ENCODE results near the gene CDCP1. TPM values are rescaled to one million over a fixed set of nuclear protein-coding genes. Genes with fewer than 3 reads are reported as not detected.

CDCP1 gene
- total RNA-seq, 2 donors from 2014 or later, result 14.3 to 21.5 TPM

DNA sequence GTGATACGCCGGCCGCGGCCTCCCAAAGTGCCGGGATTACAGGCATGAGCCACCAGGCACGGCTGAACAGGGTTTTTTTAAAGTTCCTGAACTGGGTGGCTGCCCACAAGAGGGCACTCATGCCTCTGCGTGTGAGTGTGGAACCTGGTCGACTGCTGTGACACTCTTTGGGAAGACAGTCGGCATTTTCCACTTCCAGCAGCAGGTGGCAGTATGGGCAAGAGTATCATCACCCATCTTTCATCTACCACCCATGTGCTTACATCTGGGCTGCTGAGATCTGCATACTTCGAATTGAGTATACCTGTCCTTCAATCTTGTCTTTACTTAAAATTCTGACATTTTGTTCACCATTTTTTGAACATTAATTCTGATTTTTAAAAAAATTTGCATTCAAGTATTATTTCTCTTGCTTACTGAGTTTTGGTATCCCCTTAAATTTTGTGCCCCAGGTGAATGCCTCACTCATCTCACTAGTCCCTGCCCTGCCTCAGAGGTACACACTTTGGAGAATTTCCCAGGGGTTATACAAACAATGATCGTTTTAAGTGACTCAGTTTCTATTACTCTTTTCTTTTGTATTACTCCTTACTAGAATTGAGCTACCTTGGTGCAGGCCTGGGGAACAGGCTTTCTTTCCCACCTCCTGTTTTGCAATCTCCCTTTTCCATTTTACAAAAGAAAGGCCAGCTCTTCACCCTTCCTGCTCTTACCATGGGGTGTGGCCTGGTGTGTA lies 108.3 kb downstream of the CDCP1 start:
- no peak overlapping the region for H3K27ac ChIP-seq
- H3K36me3 ChIP-seq, result no peaks in the 10 kb centered on the region
- 1% methylated on average over 11 of the region's 11 CpGs for WGBS
- H3K27me3 ChIP-seq (replicated peaks; ENCODE audit: insufficient read depth), result no peaks in the 10 kb centered on the region
- intact Hi-C loops (cut with DNase I), result loop anchor here (5.0 kb wide), 3 partner anchors 61 to 619 kb away; partner anchors contain the start of genes EXOSC7, TMEM158 and ZDHHC3
- H3K4me3 ChIP-seq, result no peak overlapping the region
- no peak for TF ChIP-seq POLR2A (IDR thresholded peaks at IDR 0.05)
- TF ChIP-seq POLR2AphosphoS5 (IDR thresholded peaks at IDR 0.05), result peak; percentile 83
- TF ChIP-seq, protein P1, sequence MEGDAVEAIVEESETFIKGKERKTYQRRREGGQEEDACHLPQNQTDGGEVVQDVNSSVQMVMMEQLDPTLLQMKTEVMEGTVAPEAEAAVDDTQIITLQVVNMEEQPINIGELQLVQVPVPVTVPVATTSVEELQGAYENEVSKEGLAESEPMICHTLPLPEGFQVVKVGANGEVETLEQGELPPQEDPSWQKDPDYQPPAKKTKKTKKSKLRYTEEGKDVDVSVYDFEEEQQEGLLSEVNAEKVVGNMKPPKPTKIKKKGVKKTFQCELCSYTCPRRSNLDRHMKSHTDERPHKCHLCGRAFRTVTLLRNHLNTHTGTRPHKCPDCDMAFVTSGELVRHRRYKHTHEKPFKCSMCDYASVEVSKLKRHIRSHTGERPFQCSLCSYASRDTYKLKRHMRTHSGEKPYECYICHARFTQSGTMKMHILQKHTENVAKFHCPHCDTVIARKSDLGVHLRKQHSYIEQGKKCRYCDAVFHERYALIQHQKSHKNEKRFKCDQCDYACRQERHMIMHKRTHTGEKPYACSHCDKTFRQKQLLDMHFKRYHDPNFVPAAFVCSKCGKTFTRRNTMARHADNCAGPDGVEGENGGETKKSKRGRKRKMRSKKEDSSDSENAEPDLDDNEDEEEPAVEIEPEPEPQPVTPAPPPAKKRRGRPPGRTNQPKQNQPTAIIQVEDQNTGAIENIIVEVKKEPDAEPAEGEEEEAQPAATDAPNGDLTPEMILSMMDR (IDR thresholded peaks at IDR 0.05), result peak; percentile 82 to 99 (median 96)
- peak; percentile 94 for DNase-seq (ENCODE audit: low spot score)
- H3K4me1 ChIP-seq (replicated peaks), result no peaks in the 10 kb centered on the region
- H3K9me3 ChIP-seq, result no peaks in the 10 kb centered on the region

- peak overlapping the region; percentile 3 to 14 for H3K4me3 ChIP-seq
- no peak overlapping the region for H3K27ac ChIP-seq
- peak; percentile 12 for DNase-seq (ENCODE audit: low spot score)
- H3K4me1 ChIP-seq (replicated peaks), result no peaks in the 10 kb centered on the region
- H3K9me3 ChIP-seq, result no peaks in the 10 kb centered on the region
- H3K36me3 ChIP-seq, result no peaks in the 10 kb centered on the region
- WGBS, result 27% methylated on average over 64 of the region's 64 CpGs
- no peak for TF ChIP-seq POLR2A (IDR thresholded peaks at IDR 0.05)
- TF ChIP-seq, protein P1 (IDR thresholded peaks at IDR 0.05), result peak in 1 of 4 experiments; percentile 8
- intact Hi-C loops (cut with DNase I), result loop anchor here (5.0 kb wide), 3 partner anchors 58 to 622 kb away; partner anchors contain the start of genes EXOSC7, TMEM158 and ZDHHC3
- no peaks in the 10 kb centered on the region for H3K27me3 ChIP-seq (replicated peaks; ENCODE audit: insufficient read depth)
Measured at GRCh38 chr3:45035441-45036301, 110.5 kb downstream of the CDCP1 start.

DNA sequence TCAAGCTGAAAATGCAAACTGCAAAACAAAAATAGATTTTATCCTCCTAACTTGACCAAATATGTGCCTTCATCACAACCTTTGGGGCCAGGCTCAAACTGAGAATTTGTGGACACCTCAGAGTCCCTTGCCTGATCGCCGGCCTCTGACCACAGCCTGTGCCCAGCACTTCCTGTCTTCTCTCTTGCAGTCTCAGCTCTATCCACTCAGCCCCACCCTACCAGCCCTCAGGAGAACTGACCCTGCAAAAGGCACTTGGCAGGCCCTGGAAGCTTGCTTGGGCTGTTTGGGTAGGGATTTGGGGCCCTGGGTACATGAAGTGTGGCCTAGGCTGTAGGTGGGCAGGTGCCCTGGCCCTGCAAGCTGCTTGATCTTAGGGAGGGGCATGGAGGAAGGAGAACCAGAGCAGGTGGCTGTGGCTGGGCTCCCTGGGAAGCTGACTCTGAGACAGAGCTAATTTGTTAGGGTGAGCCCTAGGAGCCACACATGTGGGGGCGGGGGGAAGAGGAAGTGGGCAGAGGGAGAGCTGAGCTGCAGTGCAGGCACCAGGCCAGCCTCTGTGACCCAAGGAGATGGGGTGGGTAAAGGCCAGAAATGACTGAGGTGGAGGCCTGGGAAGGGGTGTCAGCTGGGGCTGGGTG lies 111.4 kb downstream of the CDCP1 start:
- Histone ChIP-seq H3K36me3 (no peaks in the 10 kb centered on the region), H3K27me3 (replicated peaks; ENCODE audit: insufficient read depth) (no peaks in the 10 kb centered on the region), H3K27ac (no peak overlapping the region), H3K4me1 (replicated peaks) (no peaks in the 10 kb centered on the region), H3K4me3 (no peak overlapping the region), H3K9me3 (no peaks in the 10 kb centered on the region)
- 74% methylated on average over 3 of the region's 3 CpGs for WGBS
- intact Hi-C loops (cut with DNase I), result loop anchor here (5.0 kb wide), 3 partner anchors 57 to 623 kb away; partner anchors contain the start of genes EXOSC7, TMEM158 and ZDHHC3
- TF ChIP-seq POLR2AphosphoS5 (IDR thresholded peaks at IDR 0.05), result no peak
- TF ChIP-seq POLR2A (IDR thresholded peaks at IDR 0.05), result no peak
- TF ChIP-seq, protein P1 (IDR thresholded peaks at IDR 0.05), result no peak
- no peak for DNase-seq (ENCODE audit: low spot score)

DNA sequence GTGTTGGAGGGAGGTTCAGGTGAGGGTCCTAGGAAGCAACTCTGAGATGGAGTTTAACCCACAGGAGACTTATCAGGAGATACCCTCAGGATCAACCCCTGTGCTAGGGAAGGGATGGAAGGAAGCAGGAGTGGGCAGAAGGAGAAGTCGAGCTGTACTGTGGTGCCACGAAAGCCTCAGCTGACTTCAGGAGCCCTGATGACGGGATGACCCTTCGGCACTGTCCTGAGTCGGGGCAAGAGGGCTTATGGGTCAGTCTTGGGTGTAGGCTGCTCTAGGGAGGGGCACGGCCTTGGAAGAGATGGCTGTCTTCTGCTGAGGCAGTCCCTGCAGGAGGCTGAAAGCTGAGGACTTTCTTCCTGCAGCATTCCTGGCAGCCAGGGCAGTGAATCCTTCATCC lies 112.4 kb downstream of the CDCP1 start:
- Histone ChIP-seq H3K27ac (no peak overlapping the region), H3K27me3 (replicated peaks; ENCODE audit: insufficient read depth) (no peaks in the 10 kb centered on the region), H3K4me3 (no peak overlapping the region), H3K36me3 (no peaks in the 10 kb centered on the region), H3K9me3 (no peaks in the 10 kb centered on the region), H3K4me1 (replicated peaks) (no peaks in the 10 kb centered on the region)
- intact Hi-C loops (cut with DNase I), result no loop called here
- 68% methylated on average over 6 of the region's 6 CpGs for WGBS
- no peak for DNase-seq (ENCODE audit: low spot score)
- TF ChIP-seq POLR2AphosphoS5 (IDR thresholded peaks at IDR 0.05) (no peak), POLR2A (IDR thresholded peaks at IDR 0.05) (no peak)
- TF ChIP-seq, protein P1 (IDR thresholded peaks at IDR 0.05), result no peak

Small RNAs within 50 kb of the gene (small RNA-seq; reads per million reads assigned to genes)
- 0 reads per million in 2 donors for gene RNU5B-3P

Other genes with a start within 250 kb of the CDCP1 start
- gene ZDHHC3, start 170.2 kb downstream of the CDCP1 start, total RNA-seq, result 10 to 100 TPM; 64.6 to 91.7 TPM
- 10 to 100 TPM; 55.2 to 56.2 TPM for gene EXOSC7, start 170.1 kb downstream of the CDCP1 start, total RNA-seq
- 10 to 100 TPM; 16.0 to 61.1 TPM for gene CLEC3B, start 120.1 kb downstream of the CDCP1 start, total RNA-seq
- 10 to 100 TPM in 1 of 2 donors, 1 to 10 TPM in 1; 3.6 to 20.8 TPM for gene TMEM158, start 79.9 kb upstream of the CDCP1 start, total RNA-seq
- gene LARS2, start 242.2 kb upstream of the CDCP1 start, total RNA-seq, result 10 to 100 TPM; 17.8 to 22.0 TPM